Measurements from ENCODE around the gene PDLIM5.

PDLIM5 gene

DNA sequence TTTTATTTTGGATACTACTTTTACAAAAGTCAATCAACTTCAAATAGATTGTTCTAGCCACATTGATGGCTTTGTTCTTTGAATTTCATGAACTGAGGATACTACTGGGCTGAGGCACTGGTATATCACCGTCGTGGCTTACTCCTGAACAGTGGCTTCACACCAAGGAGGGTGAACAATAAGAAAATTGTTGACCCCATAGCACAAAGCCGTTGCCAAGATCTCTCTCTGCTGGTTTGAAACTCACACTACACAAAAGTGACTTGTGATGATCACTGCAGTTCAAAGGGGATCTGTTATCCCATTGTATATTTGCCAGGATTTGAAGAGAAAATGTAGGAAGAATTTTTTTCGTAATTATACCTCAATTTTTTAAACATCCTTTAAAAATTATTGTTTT lies 119.6 kb downstream of the PDLIM5 start:
- H3K9ac ChIP-seq (ENCODE audit: low read depth, low read length) = no peak overlapping the region
- H3K9me3 ChIP-seq (ENCODE audit: insufficient read depth, low read depth, low read length) = no peaks in the 10 kb centered on the region
- no peak overlapping the region for H3K27ac ChIP-seq (ENCODE audit: low read length)
- no peaks in the 10 kb centered on the region for H3K36me3 ChIP-seq (ENCODE audit: insufficient read depth, low read depth, low read length)
- no peak overlapping the region for H3K4me3 ChIP-seq (ENCODE audit: low read length)
- H3K4me1 ChIP-seq (ENCODE audit: insufficient read depth, low read length) = peaks cover 12% of the 10 kb centered on the region; the same call in 1 of the 2 replicates
- no peaks in the 10 kb centered on the region for H3K27me3 ChIP-seq (ENCODE audit: insufficient read depth, low read length)

DNA sequence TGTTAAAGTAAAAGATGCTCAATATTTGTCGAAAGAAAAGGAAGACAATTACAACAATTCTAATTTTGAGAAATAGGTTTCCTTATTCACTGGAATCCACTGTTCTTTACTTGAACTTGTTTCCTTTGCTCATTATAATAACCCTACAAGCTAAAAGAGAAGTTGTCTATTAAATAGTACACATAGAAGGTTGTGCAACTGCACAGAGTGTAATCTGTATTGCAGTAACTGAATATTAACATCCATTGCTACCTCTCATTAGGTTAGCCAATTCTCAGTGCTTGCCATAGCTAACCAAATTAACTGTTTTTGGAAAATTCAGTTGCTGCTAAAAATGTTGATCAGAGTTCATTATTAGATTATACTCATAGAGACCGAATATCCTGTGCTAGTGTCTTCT lies 120.0 kb downstream of the PDLIM5 start:
- no peak overlapping the region for H3K9ac ChIP-seq (ENCODE audit: low read depth, low read length)
- H3K4me1 ChIP-seq (ENCODE audit: insufficient read depth, low read length) = peaks cover 14% of the 10 kb centered on the region; the same call in 1 of the 2 replicates
- no peak overlapping the region for H3K4me3 ChIP-seq (ENCODE audit: low read length)
- H3K36me3 ChIP-seq (ENCODE audit: insufficient read depth, low read depth, low read length) = no peaks in the 10 kb centered on the region
- no peaks in the 10 kb centered on the region for H3K27me3 ChIP-seq (ENCODE audit: insufficient read depth, low read length)
- H3K27ac ChIP-seq (ENCODE audit: low read length) = no peak overlapping the region
- no peaks in the 10 kb centered on the region for H3K9me3 ChIP-seq (ENCODE audit: insufficient read depth, low read depth, low read length)

DNA sequence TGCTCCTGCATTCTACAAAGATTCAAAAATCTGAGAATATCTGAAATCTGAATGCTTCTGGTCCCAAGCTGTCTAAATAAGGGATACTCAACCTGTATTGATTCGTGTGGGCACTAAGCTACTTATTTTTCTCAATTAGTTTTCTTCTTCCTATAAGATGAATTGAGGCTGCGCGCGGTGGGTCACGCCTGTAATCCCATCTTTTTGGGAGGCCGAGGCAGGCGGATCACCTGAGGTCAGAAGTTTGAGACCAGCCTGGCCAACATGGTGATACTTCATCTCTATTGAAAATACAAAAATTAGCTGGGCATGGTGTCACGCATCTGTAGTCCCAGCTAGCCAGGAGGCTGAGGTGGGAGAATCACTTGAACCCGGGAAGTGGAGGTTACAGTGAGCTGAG lies 122.3 kb downstream of the PDLIM5 start:
- Histone ChIP-seq H3K4me1 (ENCODE audit: insufficient read depth, low read length) (peaks cover 18% of the 10 kb centered on the region; the same call in 1 of the 2 replicates), H3K36me3 (ENCODE audit: insufficient read depth, low read depth, low read length) (no peaks in the 10 kb centered on the region), H3K27me3 (ENCODE audit: insufficient read depth, low read length) (no peaks in the 10 kb centered on the region), H3K9ac (ENCODE audit: low read depth, low read length) (no peak overlapping the region), H3K27ac (ENCODE audit: low read length) (no peak overlapping the region), H3K4me3 (ENCODE audit: low read length) (no peak overlapping the region), H3K9me3 (ENCODE audit: insufficient read depth, low read depth, low read length) (no peaks in the 10 kb centered on the region)

DNA sequence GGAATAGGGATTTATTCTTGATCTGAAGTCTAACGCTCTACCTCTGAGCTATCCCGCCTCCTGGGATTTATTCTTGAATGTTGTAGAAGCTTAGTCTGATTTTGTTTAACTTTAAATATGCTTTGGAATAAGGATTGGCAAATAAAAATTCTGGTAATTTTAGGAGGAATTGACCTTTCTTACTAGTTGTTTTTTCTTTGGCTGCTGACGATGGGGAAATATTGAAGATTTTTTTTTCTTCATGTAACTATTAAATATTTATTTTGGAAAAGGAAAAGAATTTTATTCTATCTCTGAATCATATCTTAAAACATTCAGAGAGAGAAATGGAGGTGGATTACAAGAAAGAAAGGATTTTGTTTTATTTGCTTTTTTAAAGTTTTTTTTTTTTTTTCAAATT lies 122.9 kb downstream of the PDLIM5 start:
- Histone ChIP-seq H3K9me3 (ENCODE audit: insufficient read depth, low read depth, low read length) (no peaks in the 10 kb centered on the region), H3K27ac (ENCODE audit: low read length) (no peak overlapping the region), H3K4me1 (ENCODE audit: insufficient read depth, low read length) (peaks cover 18% of the 10 kb centered on the region; the same call in 1 of the 2 replicates), H3K36me3 (ENCODE audit: insufficient read depth, low read depth, low read length) (no peaks in the 10 kb centered on the region), H3K27me3 (ENCODE audit: insufficient read depth, low read length) (no peaks in the 10 kb centered on the region), H3K9ac (ENCODE audit: low read depth, low read length) (no peak overlapping the region), H3K4me3 (ENCODE audit: low read length) (no peak overlapping the region)

DNA sequence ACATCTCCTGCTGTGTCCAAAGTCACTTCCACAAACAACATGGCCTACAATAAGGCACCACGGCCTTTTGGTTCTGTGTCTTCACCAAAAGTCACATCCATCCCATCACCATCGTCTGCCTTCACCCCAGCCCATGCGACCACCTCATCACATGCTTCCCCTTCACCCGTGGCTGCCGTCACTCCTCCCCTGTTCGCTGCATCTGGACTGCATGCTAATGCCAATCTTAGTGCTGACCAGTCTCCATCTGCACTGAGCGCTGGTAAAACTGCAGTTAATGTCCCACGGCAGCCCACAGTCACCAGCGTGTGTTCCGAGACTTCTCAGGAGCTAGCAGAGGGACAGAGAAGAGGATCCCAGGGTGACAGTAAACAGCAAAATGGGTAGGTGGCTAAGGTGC lies 123.9 kb downstream of the PDLIM5 start:
- Histone ChIP-seq H3K27ac (ENCODE audit: low read length) (no peak overlapping the region), H3K27me3 (ENCODE audit: insufficient read depth, low read length) (no peaks in the 10 kb centered on the region), H3K9me3 (ENCODE audit: insufficient read depth, low read depth, low read length) (no peaks in the 10 kb centered on the region), H3K36me3 (ENCODE audit: insufficient read depth, low read depth, low read length) (no peaks in the 10 kb centered on the region), H3K9ac (ENCODE audit: low read depth, low read length) (no peak overlapping the region), H3K4me1 (ENCODE audit: insufficient read depth, low read length) (peaks cover 18% of the 10 kb centered on the region; the same call in 1 of the 2 replicates), H3K4me3 (ENCODE audit: low read length) (no peak overlapping the region)

DNA sequence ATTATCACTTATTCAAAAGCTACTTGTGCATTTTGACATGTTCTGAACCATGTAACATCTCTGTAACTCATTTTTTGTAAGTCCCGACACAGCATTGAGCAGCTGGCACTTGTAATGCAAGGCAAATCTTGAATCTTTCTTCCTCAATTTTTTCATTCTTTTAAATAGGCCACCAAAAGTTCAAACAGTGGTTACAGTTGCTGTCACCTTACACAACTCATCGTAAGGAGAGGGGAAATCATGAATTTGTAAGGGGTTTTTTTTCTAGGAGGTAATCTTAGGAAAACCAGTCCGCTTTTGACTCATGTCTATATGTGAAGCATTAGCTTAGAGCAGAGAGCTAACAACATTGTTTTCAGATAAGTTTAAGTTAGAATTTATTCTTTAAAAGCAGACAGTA lies 124.5 kb downstream of the PDLIM5 start:
- Histone ChIP-seq H3K9ac (ENCODE audit: low read depth, low read length) (no peak overlapping the region), H3K36me3 (ENCODE audit: insufficient read depth, low read depth, low read length) (no peaks in the 10 kb centered on the region), H3K9me3 (ENCODE audit: insufficient read depth, low read depth, low read length) (no peaks in the 10 kb centered on the region), H3K4me1 (ENCODE audit: insufficient read depth, low read length) (peaks cover 18% of the 10 kb centered on the region; the same call in 1 of the 2 replicates), H3K27me3 (ENCODE audit: insufficient read depth, low read length) (no peaks in the 10 kb centered on the region), H3K27ac (ENCODE audit: low read length) (no peak overlapping the region), H3K4me3 (ENCODE audit: low read length) (no peak overlapping the region)

DNA sequence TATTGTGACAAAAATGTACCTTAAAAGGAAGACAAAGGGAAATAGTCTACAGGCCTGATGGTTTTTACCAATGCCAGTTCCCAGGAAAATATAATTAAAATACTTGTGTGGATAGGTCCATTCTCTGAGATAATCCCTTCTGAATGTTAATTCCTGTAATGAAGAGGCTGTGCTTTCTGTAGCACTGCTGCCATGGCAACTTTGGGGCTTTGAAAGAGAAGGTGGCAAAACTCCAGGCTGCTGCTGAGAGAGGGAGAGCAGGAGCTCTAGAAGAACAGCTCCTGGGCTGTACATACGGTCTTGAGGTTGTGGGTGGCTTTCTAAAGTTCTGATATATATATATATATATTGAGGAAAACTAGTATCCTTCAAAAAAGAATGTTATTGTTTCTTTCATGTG lies 125.4 kb downstream of the PDLIM5 start:
- Histone ChIP-seq H3K27ac (ENCODE audit: low read length) (no peak overlapping the region), H3K4me3 (ENCODE audit: low read length) (no peak overlapping the region), H3K4me1 (ENCODE audit: insufficient read depth, low read length) (peaks cover 18% of the 10 kb centered on the region; the same call in 1 of the 2 replicates), H3K27me3 (ENCODE audit: insufficient read depth, low read length) (no peaks in the 10 kb centered on the region), H3K36me3 (ENCODE audit: insufficient read depth, low read depth, low read length) (no peaks in the 10 kb centered on the region), H3K9ac (ENCODE audit: low read depth, low read length) (no peak overlapping the region), H3K9me3 (ENCODE audit: insufficient read depth, low read depth, low read length) (no peaks in the 10 kb centered on the region)

DNA sequence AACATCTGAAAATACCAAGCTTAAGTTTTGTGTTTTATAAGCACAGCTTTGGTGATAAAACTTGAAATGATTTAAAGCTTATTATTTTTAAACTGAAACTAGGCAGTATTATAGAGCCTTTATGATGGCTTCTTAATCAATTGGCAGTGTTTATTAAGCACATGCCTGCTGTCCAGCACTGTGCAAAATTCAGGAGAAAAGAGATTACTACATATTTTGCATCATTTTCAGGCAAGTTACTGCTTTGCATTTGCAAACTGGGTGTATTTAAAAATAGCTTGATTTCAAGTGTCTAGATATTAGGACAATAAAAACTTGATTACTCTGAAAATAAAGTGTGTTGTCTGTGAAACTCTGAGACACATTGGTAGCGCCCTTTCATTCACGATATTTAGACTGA lies 126.5 kb downstream of the PDLIM5 start:
- Histone ChIP-seq H3K4me3 (ENCODE audit: low read length) (no peak overlapping the region), H3K36me3 (ENCODE audit: insufficient read depth, low read depth, low read length) (no peaks in the 10 kb centered on the region), H3K4me1 (ENCODE audit: insufficient read depth, low read length) (peaks cover 18% of the 10 kb centered on the region; the same call in 1 of the 2 replicates), H3K9ac (ENCODE audit: low read depth, low read length) (no peak overlapping the region), H3K9me3 (ENCODE audit: insufficient read depth, low read depth, low read length) (no peaks in the 10 kb centered on the region), H3K27ac (ENCODE audit: low read length) (no peak overlapping the region), H3K27me3 (ENCODE audit: insufficient read depth, low read length) (no peaks in the 10 kb centered on the region)

DNA sequence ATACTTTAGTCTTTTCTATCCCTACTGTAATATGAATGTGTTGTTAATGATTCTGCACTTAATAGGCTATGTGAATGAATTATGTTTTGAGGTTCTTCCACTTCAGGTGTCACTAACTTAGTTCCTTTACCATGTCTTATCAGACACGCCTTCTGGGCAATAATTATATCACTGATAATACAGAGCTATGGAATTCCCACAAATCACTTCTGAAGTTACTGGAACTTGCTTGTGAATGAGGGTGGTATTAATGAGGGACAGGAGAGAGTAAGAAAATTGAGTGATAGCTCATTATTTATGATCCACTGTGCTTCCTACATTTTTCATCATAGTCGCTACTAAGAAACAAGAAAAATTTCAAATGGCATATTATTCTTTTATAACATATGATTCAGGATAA lies 130.0 kb downstream of the PDLIM5 start:
- no peak overlapping the region for H3K9ac ChIP-seq (ENCODE audit: low read depth, low read length)
- no peaks in the 10 kb centered on the region for H3K9me3 ChIP-seq (ENCODE audit: insufficient read depth, low read depth, low read length)
- no peak overlapping the region for H3K27ac ChIP-seq (ENCODE audit: low read length)
- H3K4me3 ChIP-seq (ENCODE audit: low read length) = no peak overlapping the region
- peaks cover 9% of the 10 kb centered on the region for H3K36me3 ChIP-seq (ENCODE audit: insufficient read depth, low read depth, low read length)
- H3K4me1 ChIP-seq (ENCODE audit: insufficient read depth, low read length) = peaks cover 4% of the 10 kb centered on the region; the same call in 1 of the 2 replicates
- H3K27me3 ChIP-seq (ENCODE audit: insufficient read depth, low read length) = no peaks in the 10 kb centered on the region

DNA sequence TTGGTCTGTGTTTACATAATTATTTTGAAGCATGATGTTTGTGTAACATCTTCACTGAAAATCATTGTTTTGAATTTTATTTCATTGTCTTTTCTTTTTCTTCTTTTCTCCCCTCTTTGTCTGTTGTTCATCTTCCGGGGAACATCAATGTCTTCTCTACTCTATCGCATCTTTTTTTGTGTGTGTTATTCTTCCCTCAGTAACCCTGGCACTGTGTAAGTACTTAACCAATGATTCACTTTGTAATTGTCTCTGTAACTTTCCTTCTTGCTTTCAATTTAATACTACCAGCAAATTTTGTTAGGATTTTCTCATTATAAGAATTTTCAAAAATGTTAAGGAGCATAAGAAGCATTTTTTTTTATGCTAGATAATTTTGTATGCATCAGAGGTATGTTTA lies 130.8 kb downstream of the PDLIM5 start:
- Histone ChIP-seq H3K9ac (ENCODE audit: low read depth, low read length) (no peak overlapping the region), H3K27ac (ENCODE audit: low read length) (no peak overlapping the region), H3K27me3 (ENCODE audit: insufficient read depth, low read length) (no peaks in the 10 kb centered on the region), H3K9me3 (ENCODE audit: insufficient read depth, low read depth, low read length) (no peaks in the 10 kb centered on the region), H3K4me1 (ENCODE audit: insufficient read depth, low read length) (no peaks in the 10 kb centered on the region), H3K4me3 (ENCODE audit: low read length) (no peak overlapping the region), H3K36me3 (ENCODE audit: insufficient read depth, low read depth, low read length) (peaks cover 9% of the 10 kb centered on the region)

DNA sequence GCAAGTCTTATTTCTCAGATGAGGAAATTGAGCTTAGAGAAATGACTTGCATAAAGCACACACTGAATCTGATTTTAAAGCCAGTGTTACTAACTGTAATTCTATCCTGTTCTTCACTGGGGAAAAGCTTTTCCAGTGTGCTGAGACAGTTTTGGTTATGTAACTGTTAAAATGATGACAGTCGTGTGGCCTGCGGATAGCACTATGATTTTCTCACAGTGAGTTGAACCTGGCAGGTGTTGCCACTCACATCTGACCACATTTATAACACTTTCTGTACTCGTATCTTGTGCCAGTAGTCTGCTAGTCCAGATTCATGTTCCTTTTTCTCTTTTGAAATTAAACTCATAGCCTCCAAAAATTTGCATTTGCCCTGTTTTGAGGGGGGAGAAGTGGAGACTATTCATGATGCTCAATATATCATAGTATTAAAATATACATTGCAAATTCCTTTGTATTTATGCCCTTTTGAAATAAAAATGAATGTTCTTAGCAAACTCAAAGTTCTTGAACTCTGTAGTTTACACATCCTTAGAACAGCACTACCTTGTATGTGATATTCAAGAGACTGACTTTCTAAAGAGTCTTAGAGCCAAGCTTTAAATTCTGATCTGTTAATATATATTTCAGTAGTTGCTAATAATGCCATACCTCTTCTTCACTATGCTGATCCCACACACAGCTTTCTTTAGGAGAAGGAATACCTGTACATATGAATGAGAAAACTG lies 132.3 kb downstream of the PDLIM5 start:
- Histone ChIP-seq H3K4me3 (ENCODE audit: low read length) (no peak overlapping the region), H3K36me3 (ENCODE audit: insufficient read depth, low read depth, low read length) (peaks cover 9% of the 10 kb centered on the region), H3K27ac (ENCODE audit: low read length) (no peak overlapping the region), H3K9me3 (ENCODE audit: insufficient read depth, low read depth, low read length) (no peaks in the 10 kb centered on the region), H3K4me1 (ENCODE audit: insufficient read depth, low read length) (no peaks in the 10 kb centered on the region), H3K9ac (ENCODE audit: low read depth, low read length) (no peak overlapping the region), H3K27me3 (ENCODE audit: insufficient read depth, low read length) (no peaks in the 10 kb centered on the region)

DNA sequence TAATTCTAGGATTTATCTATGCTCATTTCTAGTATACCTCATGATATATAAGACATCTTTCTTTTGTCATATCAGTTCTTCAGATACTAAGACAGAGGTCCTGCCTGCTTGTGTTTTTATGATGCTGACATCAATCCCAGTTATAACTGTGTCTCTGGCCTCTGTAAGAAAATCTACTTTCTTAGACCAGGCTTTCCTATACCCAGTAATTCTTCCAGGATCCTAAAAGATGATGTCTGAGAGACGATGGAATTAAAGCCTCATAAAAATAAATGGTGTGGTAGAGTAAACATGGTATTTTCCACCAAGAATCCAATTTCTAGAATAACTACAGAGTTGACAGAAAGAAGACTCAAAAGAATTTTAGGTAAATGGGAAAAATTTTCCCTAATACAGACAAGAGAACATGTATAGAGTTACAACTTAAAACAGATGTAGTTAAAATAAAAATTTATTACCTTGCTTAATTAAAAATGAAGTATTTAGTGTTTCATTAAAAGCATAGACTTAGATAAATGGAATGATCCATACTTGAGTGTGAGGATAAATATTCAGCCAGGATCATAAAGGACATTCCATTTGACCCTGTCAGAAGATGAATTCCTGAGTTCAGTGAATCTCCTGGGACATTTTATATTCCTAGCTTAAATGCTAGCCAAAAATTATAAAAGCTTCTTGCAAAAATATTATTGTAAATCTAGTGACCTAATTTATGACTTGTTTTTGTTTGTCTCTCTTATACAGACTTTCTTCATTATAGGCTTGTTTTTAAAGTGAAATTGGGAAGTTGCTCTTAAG lies 137.4 kb downstream of the PDLIM5 start:
- no peaks in the 10 kb centered on the region for H3K4me1 ChIP-seq (ENCODE audit: insufficient read depth, low read length)
- no peak overlapping the region for H3K4me3 ChIP-seq (ENCODE audit: low read length)
- H3K36me3 ChIP-seq (ENCODE audit: insufficient read depth, low read depth, low read length) = peaks cover 9% of the 10 kb centered on the region
- no peaks in the 10 kb centered on the region for H3K27me3 ChIP-seq (ENCODE audit: insufficient read depth, low read length)
- H3K9me3 ChIP-seq (ENCODE audit: insufficient read depth, low read depth, low read length) = no peaks in the 10 kb centered on the region
- no peak overlapping the region for H3K27ac ChIP-seq (ENCODE audit: low read length)
- H3K9ac ChIP-seq (ENCODE audit: low read depth, low read length) = no peak overlapping the region

All from iPS-20b (cell line).